ENCODE results near the gene RINL.

DNA sequence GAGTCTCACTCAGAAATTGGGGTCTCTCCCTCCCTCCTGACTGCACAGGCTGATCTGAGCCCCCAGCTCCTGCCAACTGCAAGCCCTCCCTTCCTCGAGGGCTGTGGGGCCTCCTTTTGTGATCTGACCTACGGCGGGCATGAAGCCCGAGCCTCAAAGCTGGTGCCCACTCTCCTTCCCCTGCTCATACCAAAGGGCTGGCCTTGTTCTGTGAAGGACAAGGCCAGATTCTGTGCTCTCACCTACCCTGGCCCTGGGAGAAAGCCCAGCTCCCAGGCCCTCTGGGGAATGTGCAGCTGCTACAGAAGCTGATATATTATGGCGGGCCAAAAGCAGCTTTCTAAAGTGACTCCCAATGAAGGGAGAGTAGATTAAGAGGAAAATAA, 37.5 kb downstream of the RINL start:
- no peak for TF ChIP-seq SPI1 (IDR thresholded peaks at IDR 0.05; ENCODE audit: low read depth, low read length)
- TF ChIP-seq POLR2A (IDR thresholded peaks at IDR 0.05; ENCODE audit: low read depth, low read length), result peak; percentile 14
- TF ChIP-seq TAF1 (IDR thresholded peaks at IDR 0.05; ENCODE audit: low read depth, low read length), result no peak
- TF ChIP-seq POLR2AphosphoS5 (IDR thresholded peaks at IDR 0.05; ENCODE audit: low read depth, low read length), result peak; percentile 38; the same call in 1 of the 2 replicates
- no peak for TF ChIP-seq POU2F2 (IDR thresholded peaks at IDR 0.05; ENCODE audit: low read depth, low read length)
- no peak for TF ChIP-seq PAX5 (IDR thresholded peaks at IDR 0.05; ENCODE audit: insufficient read depth, low read length, severe bottlenecking)
